Glutamatergic neuron (in vitro differentiated cells): ENCODE measurements around the gene VTI1A. TPM values are rescaled to one million over a fixed set of nuclear protein-coding genes. Genes with fewer than 3 reads are reported as not detected.

ENCODE experiments used
- DNase-seq: peaks from one replicate; pipeline ENCODE4 v3.0.0; 2022
- H3K27ac Mint-ChIP-seq: one replicate; pipeline ENCODE4 v1.8.0; 2020; ENCODE audit warnings: mild to moderate bottlenecking, mixed read lengths, inconsistent platforms; ENCODE audit not compliant: unreplicated experiment
- H3K27me3 Mint-ChIP-seq: one replicate; pipeline ENCODE4 v1.8.0; 2020; ENCODE audit warnings: mild to moderate bottlenecking, moderate library complexity, mixed read lengths, inconsistent platforms; ENCODE audit not compliant: unreplicated experiment
- H3K36me3 Mint-ChIP-seq: one replicate; pipeline ENCODE4 v1.8.0; 2020; ENCODE audit warnings: mild to moderate bottlenecking, mixed read lengths, inconsistent platforms; ENCODE audit not compliant: unreplicated experiment
- H3K4me1 Mint-ChIP-seq: one replicate; pipeline ENCODE4 v1.8.0; 2020; ENCODE audit warnings: mild to moderate bottlenecking, low read depth, mixed read lengths, inconsistent platforms; ENCODE audit not compliant: unreplicated experiment
- H3K4me3 Mint-ChIP-seq: one replicate; pipeline ENCODE4 v1.8.0; 2020; ENCODE audit warnings: mild to moderate bottlenecking, mixed read lengths, inconsistent platforms; ENCODE audit not compliant: unreplicated experiment
- H3K9me3 Mint-ChIP-seq: one replicate; pipeline ENCODE4 v1.8.0; 2020; ENCODE audit warnings: mild to moderate bottlenecking, moderate library complexity, mixed read lengths, inconsistent platforms; ENCODE audit not compliant: unreplicated experiment
- CTCF ChIP-seq: fragments of 200-600 bp; sonication (generic); IDR thresholded peaks from one replicate; pipeline ENCODE4 v1.5.0; 2021; ENCODE audit not compliant: partially characterized antibody, unreplicated experiment
- total RNA-seq: library from RNA; stranded (reverse); fragmentation: NEBNext Ultra II Directional; extraction: Animal tissue kit (Norgen Biotek cat#: 25700); gene quantifications from one replicate; pipeline ENCODE4 v1.2.1, GENCODE V29; 2021; ENCODE audit not compliant: unreplicated experiment

Gene VTI1A
- total RNA-seq, 1 donor from 2014 or later: 61.0 TPM

DNA sequence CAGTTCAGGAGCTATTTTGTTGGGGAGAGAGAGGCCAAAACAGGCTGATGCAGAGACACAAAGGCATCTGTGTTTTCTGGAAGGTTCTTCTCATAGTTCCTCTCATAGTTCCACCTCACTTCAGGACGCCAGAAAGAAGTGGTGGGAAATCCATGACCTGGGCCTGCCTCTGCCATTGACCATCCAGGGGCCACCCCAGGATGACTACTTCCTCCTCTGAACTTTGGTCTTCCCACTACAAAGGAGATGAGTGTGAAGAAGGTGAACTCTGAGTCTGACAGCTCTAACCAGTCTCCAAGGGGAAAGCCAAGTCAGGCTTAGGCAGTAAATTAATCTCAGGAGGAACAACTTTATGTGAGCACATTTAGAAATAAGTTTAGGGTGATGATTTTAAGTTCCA, 327.2 kb downstream of the VTI1A start:
- no peak for DNase-seq
- no peak overlapping the region for H3K27ac Mint-ChIP-seq
- no peak overlapping the region for H3K4me3 Mint-ChIP-seq
- H3K4me1 Mint-ChIP-seq: peaks cover 18% of the 10 kb centered on the region
- H3K27me3 Mint-ChIP-seq: peaks cover 7% of the 10 kb centered on the region
- peaks cover 9% of the 10 kb centered on the region for H3K9me3 Mint-ChIP-seq
- TF ChIP-seq CTCF: no peak
- H3K36me3 Mint-ChIP-seq: no peaks in the 10 kb centered on the region

DNA sequence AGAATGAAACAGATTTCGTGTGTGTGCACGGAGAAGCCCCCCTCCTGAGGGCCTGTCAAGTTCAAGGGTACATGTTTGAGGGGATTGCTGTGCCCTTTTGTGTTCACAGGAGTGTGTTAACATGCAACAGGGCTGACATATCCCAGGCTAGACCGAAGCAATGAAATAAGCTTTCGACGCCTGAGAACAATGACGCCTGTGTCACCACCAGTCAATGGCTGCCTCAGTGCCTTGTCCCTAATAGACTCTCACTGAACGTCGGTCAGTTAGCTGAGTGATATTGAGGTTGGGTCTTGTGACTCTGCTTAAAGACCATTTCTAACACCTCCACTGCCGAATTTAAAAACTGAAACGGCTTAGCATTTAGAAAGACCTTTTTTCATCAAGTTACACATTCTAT, 327.8 kb downstream of the VTI1A start:
- Mint-ChIP-seq H3K27ac (no peak overlapping the region), H3K36me3 (no peaks in the 10 kb centered on the region)

DNA sequence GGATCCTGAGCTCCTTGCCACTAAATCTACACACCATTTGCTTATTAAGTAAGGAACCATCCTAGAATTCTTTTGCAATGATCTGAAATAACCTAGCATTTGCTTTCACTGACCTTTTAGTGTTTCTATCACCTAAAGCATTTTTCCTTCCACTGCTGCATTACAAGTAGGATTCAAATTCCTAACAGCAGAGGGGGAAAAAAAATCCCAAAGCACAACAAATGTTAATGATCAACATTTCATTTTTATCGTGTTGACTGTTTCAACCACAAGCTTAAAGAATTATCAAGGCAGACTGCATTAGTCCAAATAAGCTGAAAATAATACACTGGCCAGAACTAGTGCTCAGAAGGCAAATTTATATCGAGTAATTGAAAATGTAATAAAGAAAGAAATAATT, 328.4 kb downstream of the VTI1A start:
- peak overlapping the region; percentile 34 for H3K4me3 Mint-ChIP-seq
- no peaks in the 10 kb centered on the region for H3K36me3 Mint-ChIP-seq
- H3K4me1 Mint-ChIP-seq: peaks cover 18% of the 10 kb centered on the region
- no peak for TF ChIP-seq CTCF
- H3K27me3 Mint-ChIP-seq: peaks cover 7% of the 10 kb centered on the region
- DNase-seq: no peak
- H3K9me3 Mint-ChIP-seq: peaks cover 9% of the 10 kb centered on the region
- peak overlapping the region; percentile 85 for H3K27ac Mint-ChIP-seq

More for the DNA sequence above, 327.8 kb downstream of the VTI1A start:
- peaks cover 7% of the 10 kb centered on the region for H3K27me3 Mint-ChIP-seq
- no peak for DNase-seq
- peaks cover 18% of the 10 kb centered on the region for H3K4me1 Mint-ChIP-seq
- peaks cover 9% of the 10 kb centered on the region for H3K9me3 Mint-ChIP-seq
- no peak for TF ChIP-seq CTCF
- H3K4me3 Mint-ChIP-seq: no peak overlapping the region

DNA sequence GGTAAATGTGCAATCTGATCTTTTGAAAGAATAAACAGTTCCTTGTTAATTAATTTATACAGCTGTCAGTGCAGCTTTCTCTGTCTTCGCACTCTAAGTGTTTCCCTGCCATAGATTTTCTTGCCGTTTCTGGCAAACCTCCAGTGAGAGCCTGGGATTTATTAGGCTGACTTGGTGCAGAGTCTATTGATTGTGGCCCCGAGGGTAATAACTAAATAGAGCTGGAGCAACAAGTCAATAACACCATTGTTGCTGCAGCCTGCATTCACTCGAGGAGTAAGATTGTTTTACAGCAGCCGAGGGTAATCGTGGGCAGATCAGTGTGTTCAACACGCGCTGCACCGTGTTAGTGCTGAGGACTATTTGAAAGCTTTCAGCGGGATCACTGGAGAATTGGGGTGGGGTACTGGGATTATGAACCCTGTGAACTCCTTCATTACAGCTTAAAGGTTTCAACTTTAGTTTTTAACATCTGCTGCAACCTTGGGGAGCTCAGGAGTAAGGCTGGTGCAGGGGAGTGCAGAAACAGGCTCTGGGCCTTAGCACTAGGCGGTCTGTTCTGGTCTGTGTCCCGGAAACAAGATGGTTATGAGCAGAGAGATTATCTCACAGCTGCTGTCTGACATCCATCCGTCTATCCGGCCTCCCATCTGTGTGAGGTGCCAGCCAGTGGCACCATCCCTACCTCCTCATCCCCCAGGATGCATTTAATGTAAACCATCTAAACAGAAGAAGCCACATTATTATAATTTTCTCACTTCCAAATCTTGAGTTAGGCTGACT, 329.1 kb downstream of the VTI1A start:
- H3K4me3 Mint-ChIP-seq: peak overlapping the region; percentile 64
- H3K4me1 Mint-ChIP-seq: peaks cover 18% of the 10 kb centered on the region
- peaks cover 9% of the 10 kb centered on the region for H3K9me3 Mint-ChIP-seq
- peak; percentile 30 for DNase-seq
- no peaks in the 10 kb centered on the region for H3K36me3 Mint-ChIP-seq
- H3K27me3 Mint-ChIP-seq: peaks cover 7% of the 10 kb centered on the region
- H3K27ac Mint-ChIP-seq: peak overlapping the region; percentile 85
- TF ChIP-seq CTCF: no peak

DNA sequence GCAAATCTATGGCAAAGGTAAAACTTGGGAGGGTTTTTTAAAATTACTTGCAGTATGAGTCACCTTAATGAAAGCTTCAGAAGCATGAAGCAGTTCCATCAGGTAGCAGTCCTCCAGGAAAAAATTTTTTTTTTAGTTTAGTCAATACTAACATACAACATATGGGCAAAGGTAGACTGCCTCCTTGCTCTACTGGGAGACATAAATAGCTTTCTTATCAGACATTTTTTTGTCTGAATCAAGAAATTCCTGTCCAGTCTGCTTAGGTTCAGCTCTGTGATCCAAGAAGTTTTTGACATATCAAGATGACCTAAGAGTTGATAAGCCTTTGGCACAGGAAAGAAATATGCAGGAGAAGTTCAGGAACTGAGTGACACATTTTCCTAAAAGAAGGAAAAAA, 331.6 kb downstream of the VTI1A start:
- no peak overlapping the region for H3K4me3 Mint-ChIP-seq
- peaks cover 4% of the 10 kb centered on the region for H3K36me3 Mint-ChIP-seq
- no peak for TF ChIP-seq CTCF
- H3K27ac Mint-ChIP-seq: no peak overlapping the region
- no peak for DNase-seq
- H3K9me3 Mint-ChIP-seq: peaks cover 9% of the 10 kb centered on the region
- H3K27me3 Mint-ChIP-seq: peaks cover 7% of the 10 kb centered on the region
- H3K4me1 Mint-ChIP-seq: peaks cover 26% of the 10 kb centered on the region
